DMS 273 (cell line): ENCODE results near the gene KRT37.
"Not testable (repeated sequence)": the region's sequence is repeated elsewhere in the genome, so short reads cannot be mapped to it uniquely, and the experiment has no call there.

ENCODE experiments used
- DNase-seq: peaks from one replicate; lab custom pipeline; 2025; ENCODE audit not compliant: unreplicated experiment; lab: John Stamatoyannopoulos, UW

KRT37 gene

GRCh38 chr17:41407226-41407625 lies 17.2 kb downstream of the KRT37 start:
- DNase-seq, result no peak

- no peak for DNase-seq
Observed at GRCh38 chr17:41406205-41406604, 18.2 kb downstream of the KRT37 start.

GRCh38 chr17:41404024-41404671 lies 20.2 kb downstream of the KRT37 start:
- DNase-seq, result no peak

- no peak for DNase-seq
Observed at GRCh38 chr17:41403404-41404023, 20.9 kb downstream of the KRT37 start.

- no peak for DNase-seq
Observed at GRCh38 chr17:41402161-41402560, 22.2 kb downstream of the KRT37 start.

GRCh38 chr17:41396996-41397660 lies 27.3 kb downstream of the KRT37 start, which contains the start of gene KRT31:
Gene KRT31 (minus strand): TSS chr17:41397608. CDS start chr17:41397539, 69 bp downstream.
- no peak for DNase-seq

- DNase-seq, result no peak
Observed at GRCh38 chr17:41396340-41396739, 28.0 kb downstream of the KRT37 start.

- no peak for DNase-seq
Observed at GRCh38 chr17:41395611-41396010, 28.8 kb downstream of the KRT37 start.

- DNase-seq, result not testable (repeated sequence)
Observed at GRCh38 chr17:41395044-41395443, 29.3 kb downstream of the KRT37 start.

- DNase-seq, result no peak
Observed at GRCh38 chr17:41394254-41394996, 30.0 kb downstream of the KRT37 start.

- no peak for DNase-seq
Observed at GRCh38 chr17:41393826-41394225, 30.6 kb downstream of the KRT37 start.

- DNase-seq, result no peak
Observed at GRCh38 chr17:41393294-41393693, 31.1 kb downstream of the KRT37 start.

- DNase-seq, result no peak
Observed at GRCh38 chr17:41392278-41392677, 32.1 kb downstream of the KRT37 start.

- no peak for DNase-seq
Observed at GRCh38 chr17:41391535-41391934, 32.9 kb downstream of the KRT37 start.

- DNase-seq, result no peak
Observed at GRCh38 chr17:41390411-41390938, 33.9 kb downstream of the KRT37 start.

GRCh38 chr17:41387670-41388069 lies 36.7 kb downstream of the KRT37 start:
- DNase-seq, result no peak

- no peak for DNase-seq
Observed at GRCh38 chr17:41386227-41386626, 38.2 kb downstream of the KRT37 start.

GRCh38 chr17:41383690-41384089 lies 40.7 kb downstream of the KRT37 start:
- no peak for DNase-seq

- no peak for DNase-seq
Observed at GRCh38 chr17:41382394-41382793, 42.0 kb downstream of the KRT37 start.

- DNase-seq, result not testable (repeated sequence)
Observed at GRCh38 chr17:41381943-41382342, 42.4 kb downstream of the KRT37 start, which contains the start of gene KRT34. Gene KRT34 (minus strand): TSS chr17:41382306. CDS start chr17:41382246, 60 bp downstream.

GRCh38 chr17:41380091-41380490 lies 44.3 kb downstream of the KRT37 start:
- DNase-seq, result not testable (repeated sequence)
